Spinal cord (tissue), 10 donors: ENCODE results near the gene SERPINB7. TPM values are rescaled to one million over a fixed set of nuclear protein-coding genes. Genes with fewer than 3 reads are reported as not detected.

Experiments
- DNase-seq, 6 donors: peaks; one replicate each; pipeline versions ENCODE4 v3.0.0 to v3.0.0-alpha.2; 2013 to 2015; ENCODE audit warnings: low spot score in 6 of 6, low read depth in 4 of 6
- H3K27ac ChIP-seq: one replicate; pipeline ENCODE4 v1.5.1; 2013; ENCODE audit warnings: low read depth, low read length, control low read depth
- H3K27me3 ChIP-seq: one replicate; pipeline ENCODE4 v1.6.1; 2013; ENCODE audit warnings: low read length; ENCODE audit not compliant: control insufficient read depth, insufficient read depth
- H3K36me3 ChIP-seq: one replicate; pipeline ENCODE4 v1.6.1; 2013; ENCODE audit warnings: low read length; ENCODE audit not compliant: control insufficient read depth, insufficient read depth
- H3K4me1 ChIP-seq: one replicate; pipeline ENCODE4 v1.6.1; 2013; ENCODE audit warnings: low read length; ENCODE audit not compliant: control insufficient read depth, insufficient read depth
- H3K4me3 ChIP-seq: one replicate; pipeline ENCODE4 v1.5.1; 2013; ENCODE audit warnings: low read depth, low read length, control low read depth
- H3K9me3 ChIP-seq: one replicate; pipeline ENCODE4 v1.6.1; 2013; ENCODE audit warnings: low read length; ENCODE audit not compliant: control insufficient read depth, insufficient read depth
- WGBS: methylation state at CpG from one replicate; pipeline ENCODE4 v1.1.5; 2013; ENCODE audit warnings: missing lambda C conversion rate; ENCODE audit not compliant: insufficient coverage; 5-methylcytosine and 5-hydroxymethylcytosine counted together
- polyA plus RNA-seq, 2 donors: library from polyadenylated mRNA; unstranded; fragments of 120-200 nt; gene quantifications; one replicate each; pipeline ENCODE4 v1.2.1, GENCODE V29; 2013; ENCODE audit not compliant: insufficient read length in 2 of 2
- total RNA-seq, 2 donors: library from RNA; depleted of rRNA in 1 of 2; stranded (reverse); fragments of 120-200 nt in 1 of 2; fragments of >200 nt in 1 of 2; gene quantifications; one replicate each; pipeline versions ENCODE4 v1.2.3 to v1.2.4, GENCODE V29; 2013 to 2014
- donor health status: healthy.

The SERPINB7 gene
- total and polyA plus RNA-seq, 4 donors, result not detected

DNA sequence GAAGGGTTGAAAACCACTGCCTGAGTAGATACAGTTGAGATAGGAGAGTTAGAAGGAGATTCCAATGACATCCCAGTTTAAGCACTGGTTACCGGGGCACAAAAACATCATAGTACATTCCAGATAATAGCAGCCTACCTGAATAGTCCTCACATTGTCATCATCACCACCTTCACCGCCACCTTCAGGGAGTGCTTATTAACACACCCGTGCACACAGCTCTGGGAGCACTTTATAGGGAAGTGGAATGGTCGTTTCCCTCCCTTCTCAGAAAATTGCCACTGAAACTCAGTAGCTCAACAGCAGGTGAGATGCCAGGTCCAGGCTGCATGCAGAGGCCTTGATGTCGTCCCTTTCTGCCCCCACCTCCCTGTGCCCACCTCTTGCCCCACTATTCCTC lies 8.2 kb downstream of the SERPINB7 start:
- DNase-seq, result no peak
- WGBS, result 58% methylated on average over 2 of the region's 5 CpGs
- Histone ChIP-seq H3K4me3 (no peak overlapping the region), H3K9me3 (no peaks in the 10 kb centered on the region), H3K27me3 (no peaks in the 10 kb centered on the region), H3K36me3 (no peaks in the 10 kb centered on the region), H3K27ac (no peak overlapping the region), H3K4me1 (no peaks in the 10 kb centered on the region)

DNA sequence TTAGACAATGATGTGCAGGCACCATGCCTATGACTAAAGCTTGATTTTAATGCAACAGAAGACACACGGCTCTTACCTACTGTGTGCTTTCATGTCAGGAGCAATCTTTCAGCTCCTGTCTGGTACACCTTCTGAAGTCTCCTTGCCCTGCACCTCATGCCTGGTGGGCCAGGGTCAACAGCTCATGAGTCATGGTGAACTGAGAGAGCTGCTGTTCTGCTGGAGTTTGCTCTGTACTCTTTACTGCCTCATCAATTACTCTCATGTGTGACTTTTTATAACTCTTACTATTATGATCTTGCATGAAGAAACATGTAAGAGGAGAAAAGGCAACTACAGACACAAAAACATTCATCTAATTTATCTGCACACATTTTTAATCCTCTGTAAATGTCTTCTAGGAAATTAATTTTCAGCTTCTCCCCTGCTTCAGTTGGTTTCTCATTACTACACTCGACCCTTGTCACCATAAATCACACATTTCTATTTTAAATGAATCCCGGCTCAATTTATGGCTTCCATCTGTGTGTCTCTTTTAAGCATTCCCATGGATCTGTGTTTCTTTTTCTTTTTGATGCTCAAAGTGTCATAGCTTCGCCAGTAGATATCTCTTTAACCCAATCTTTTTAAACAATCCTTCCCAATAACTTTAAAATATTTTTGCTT lies 9.7 kb downstream of the SERPINB7 start:
- Histone ChIP-seq H3K4me1 (no peaks in the 10 kb centered on the region), H3K27me3 (no peaks in the 10 kb centered on the region), H3K9me3 (no peaks in the 10 kb centered on the region), H3K27ac (no peak overlapping the region), H3K36me3 (no peaks in the 10 kb centered on the region), H3K4me3 (no peak overlapping the region)
- 57% methylated on average over 4 of the region's 4 CpGs for WGBS
- DNase-seq, result peak in 2 of 6 donors; percentile 2 to 31

DNA sequence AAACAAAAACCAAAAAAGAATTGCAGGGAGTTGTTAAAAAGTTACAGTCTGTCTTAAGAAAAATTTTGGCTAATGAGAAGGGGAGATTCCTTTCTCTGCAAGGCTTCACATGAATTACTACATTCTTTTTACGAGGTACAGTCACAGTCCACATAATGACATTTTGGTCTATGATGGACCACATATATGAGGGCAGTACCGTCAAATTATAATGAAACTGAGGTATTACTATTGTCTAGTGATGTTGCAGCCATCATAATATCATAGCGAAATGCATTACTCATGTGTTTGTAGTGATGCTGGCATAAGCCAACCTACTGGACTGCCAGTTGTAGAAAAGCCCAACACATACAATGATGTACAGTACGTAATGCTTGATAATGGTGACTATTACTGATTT lies 12.5 kb downstream of the SERPINB7 start:
- WGBS, result 80% methylated on average over 1 of the region's 4 CpGs
- DNase-seq, result no peak
- no peaks in the 10 kb centered on the region for H3K9me3 ChIP-seq
- no peaks in the 10 kb centered on the region for H3K27me3 ChIP-seq
- no peaks in the 10 kb centered on the region for H3K36me3 ChIP-seq
- no peaks in the 10 kb centered on the region for H3K4me1 ChIP-seq
- H3K27ac ChIP-seq, result no peak overlapping the region
- no peak overlapping the region for H3K4me3 ChIP-seq

DNA sequence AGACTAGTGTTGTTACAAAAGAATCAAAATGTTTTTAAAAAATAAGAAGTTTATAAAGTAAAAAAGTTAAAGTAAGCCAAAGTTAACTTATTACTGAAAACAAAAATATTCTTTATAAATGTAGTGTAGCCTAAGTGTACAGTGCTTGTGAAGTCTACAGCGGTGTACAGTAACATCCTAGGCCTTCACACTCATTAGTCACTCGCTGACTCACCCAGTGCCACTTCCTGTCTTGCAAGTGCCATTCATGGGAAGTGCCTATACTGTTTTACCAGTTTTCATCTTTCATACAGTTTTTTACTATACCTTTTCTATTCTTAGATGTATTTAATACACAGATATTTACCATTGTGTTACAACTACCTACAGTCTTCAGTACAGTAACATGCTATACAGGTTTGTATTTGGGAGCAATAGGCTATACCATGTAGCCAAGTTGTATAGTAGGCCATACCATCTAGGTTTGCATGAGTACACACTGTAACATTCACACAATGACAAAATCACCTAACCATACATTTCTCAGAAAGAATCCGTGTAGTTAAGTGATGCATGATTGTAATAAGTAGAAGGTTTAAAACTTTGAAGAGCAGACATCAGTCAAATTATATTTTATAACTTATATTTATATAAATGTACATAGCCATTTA lies 13.4 kb downstream of the SERPINB7 start:
- Histone ChIP-seq H3K4me3 (no peak overlapping the region), H3K9me3 (no peaks in the 10 kb centered on the region), H3K27me3 (no peaks in the 10 kb centered on the region), H3K36me3 (no peaks in the 10 kb centered on the region), H3K27ac (no peak overlapping the region), H3K4me1 (no peaks in the 10 kb centered on the region)
- DNase-seq, result no peak
- WGBS, result 100% methylated on average over 2 of the region's 3 CpGs

DNA sequence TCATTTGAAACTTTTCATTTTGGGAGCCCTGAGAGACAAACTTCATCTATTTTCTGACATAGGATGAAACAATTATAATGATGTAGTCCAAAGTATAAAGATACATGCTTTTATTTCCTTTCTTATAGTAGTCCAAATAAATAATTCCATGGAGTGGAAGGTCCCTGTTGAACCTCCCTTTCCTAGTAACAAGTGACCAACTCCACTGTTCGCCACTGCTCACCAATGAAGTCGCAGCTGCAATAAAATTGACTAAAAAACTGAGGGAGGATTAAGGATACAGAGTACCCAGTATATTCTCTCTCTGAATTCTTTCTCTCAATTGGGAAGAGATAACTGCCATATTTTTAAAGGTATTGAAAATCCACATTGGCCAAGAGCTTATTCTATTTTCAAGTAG lies 14.1 kb downstream of the SERPINB7 start:
- Histone ChIP-seq H3K27me3 (no peaks in the 10 kb centered on the region), H3K9me3 (no peaks in the 10 kb centered on the region), H3K27ac (no peak overlapping the region), H3K4me3 (no peak overlapping the region), H3K36me3 (no peaks in the 10 kb centered on the region), H3K4me1 (no peaks in the 10 kb centered on the region)
- no peak for DNase-seq
- no CpG with 5 or more reads among the region's 2 CpGs for WGBS

DNA sequence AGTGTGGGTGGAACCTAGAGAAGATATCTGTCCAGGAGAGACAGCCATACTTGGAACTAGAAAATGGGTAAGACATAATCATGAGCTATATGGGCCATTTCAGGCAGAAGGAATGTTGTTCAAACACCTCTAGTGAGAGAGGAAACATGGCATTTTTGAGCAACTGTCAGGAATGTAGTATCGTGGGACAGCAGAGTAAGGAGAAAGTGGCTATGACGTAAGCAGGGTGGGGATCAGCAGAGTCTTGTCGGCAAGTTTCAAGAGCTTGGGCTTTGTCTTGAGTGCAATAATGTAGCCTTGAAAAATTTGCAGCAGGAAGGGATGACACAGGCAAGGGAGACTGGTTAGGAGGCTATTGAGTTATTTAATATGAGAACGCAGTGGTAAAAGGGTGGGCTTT lies 20.4 kb downstream of the SERPINB7 start:
- 94% methylated on average over 3 of the region's 4 CpGs for WGBS
- DNase-seq, result no peak
- Histone ChIP-seq H3K4me1 (no peaks in the 10 kb centered on the region), H3K9me3 (no peaks in the 10 kb centered on the region), H3K36me3 (no peaks in the 10 kb centered on the region), H3K27ac (no peak overlapping the region), H3K27me3 (no peaks in the 10 kb centered on the region), H3K4me3 (no peak overlapping the region)

DNA sequence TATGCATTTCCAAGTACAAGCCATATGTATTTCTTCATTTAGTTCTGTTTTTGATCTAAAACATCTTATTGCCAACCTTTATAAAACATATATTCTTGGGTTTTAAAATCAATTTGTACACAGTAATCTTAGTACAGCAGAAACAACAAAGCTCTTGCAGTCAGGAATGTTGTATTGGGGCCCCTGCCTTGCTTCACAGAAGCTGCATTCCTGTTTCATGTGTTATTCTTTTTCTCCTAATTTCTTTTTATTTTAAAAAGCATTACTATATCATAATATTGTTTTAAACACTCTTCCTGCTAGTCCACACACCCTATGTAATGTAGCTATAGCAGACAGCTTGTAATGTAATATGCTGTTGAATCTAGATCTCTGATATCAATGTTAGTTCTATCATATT lies 24.0 kb downstream of the SERPINB7 start:
- no peaks in the 10 kb centered on the region for H3K9me3 ChIP-seq
- H3K27me3 ChIP-seq, result no peaks in the 10 kb centered on the region
- no peaks in the 10 kb centered on the region for H3K36me3 ChIP-seq
- H3K4me3 ChIP-seq, result no peak overlapping the region
- peak in 1 of 6 donors; percentile 10 for DNase-seq
- no peaks in the 10 kb centered on the region for H3K4me1 ChIP-seq
- H3K27ac ChIP-seq, result no peak overlapping the region

DNA sequence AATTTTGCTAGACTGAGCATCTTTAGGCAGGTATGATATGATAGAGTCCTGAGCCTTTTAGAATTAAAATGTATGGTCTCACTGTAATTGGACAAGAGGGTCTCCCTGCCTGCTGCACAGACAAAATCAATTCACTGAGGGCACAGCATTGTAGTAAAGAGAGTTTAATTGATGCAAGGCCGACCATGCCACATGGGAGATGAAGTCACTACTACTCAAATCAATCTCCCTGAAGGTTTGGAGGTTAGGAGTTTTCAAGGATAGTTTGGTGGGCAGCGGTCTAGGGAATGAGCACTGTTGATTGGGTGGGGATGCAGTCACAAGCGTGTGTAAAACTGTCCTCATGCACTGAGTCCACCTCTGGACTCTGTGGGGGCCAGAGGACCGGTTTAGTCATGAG lies 26.1 kb downstream of the SERPINB7 start:
- no peak overlapping the region for H3K4me3 ChIP-seq
- WGBS, result 84% methylated on average over 3 of the region's 4 CpGs
- H3K4me1 ChIP-seq, result no peaks in the 10 kb centered on the region
- DNase-seq, result no peak
- H3K36me3 ChIP-seq, result no peaks in the 10 kb centered on the region
- no peak overlapping the region for H3K27ac ChIP-seq
- no peaks in the 10 kb centered on the region for H3K27me3 ChIP-seq
- H3K9me3 ChIP-seq, result no peaks in the 10 kb centered on the region

DNA sequence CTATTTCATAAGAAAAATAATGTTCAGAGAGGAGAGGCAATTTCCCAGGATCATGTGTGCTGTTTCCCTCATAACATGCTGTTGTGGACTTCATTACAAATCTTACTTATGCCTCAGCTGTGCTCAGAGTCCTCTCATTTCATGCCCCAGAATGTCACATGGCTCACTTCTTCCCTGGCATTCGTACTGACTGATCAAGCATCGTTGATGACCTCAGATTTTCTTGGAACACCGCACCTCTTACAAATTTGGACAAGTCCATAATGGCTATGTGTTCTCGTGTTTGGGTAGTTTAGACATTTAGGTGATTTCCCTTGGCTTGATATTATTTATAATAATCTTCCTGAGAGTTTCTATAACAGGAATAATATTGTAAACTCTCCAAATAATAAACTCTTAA lies 32.9 kb downstream of the SERPINB7 start:
- WGBS, result no CpG with 5 or more reads among the region's 4 CpGs

DNA sequence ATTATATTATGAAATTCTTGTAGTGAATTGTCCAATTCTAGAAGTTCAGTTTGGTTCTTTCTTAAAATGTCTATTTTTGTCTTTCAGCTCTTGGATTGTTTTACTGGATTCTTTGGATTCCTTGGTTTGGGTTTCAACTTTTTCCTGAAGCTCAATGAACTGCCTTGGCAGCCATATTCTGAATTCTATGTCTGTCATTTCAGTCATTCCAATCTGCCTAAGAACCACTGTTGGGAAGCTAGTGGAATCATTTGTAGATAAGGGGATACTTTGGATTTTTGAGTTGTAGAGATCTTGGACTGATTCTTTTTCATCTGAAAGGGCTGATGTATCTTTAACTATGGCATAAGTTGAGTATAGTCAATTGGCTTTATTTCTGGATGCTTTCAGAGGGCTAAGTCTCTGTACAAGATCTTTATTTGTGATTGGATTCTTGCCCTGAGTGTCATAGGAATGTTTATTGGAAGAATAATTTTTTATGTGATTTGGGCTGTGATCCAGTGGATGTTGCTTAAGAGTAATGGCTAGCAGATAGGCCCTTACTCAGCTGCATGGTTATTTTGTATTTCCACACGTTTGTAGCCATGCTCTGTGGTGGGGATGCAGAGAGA lies 42.3 kb downstream of the SERPINB7 start:
- Histone ChIP-seq H3K27ac (no peak overlapping the region), H3K4me3 (no peak overlapping the region), H3K4me1 (no peaks in the 10 kb centered on the region), H3K36me3 (no peaks in the 10 kb centered on the region), H3K9me3 (peaks cover 2% of the 10 kb centered on the region), H3K27me3 (no peaks in the 10 kb centered on the region)
- no peak for DNase-seq
- no CpG with 5 or more reads among the region's 1 CpG for WGBS

More for the DNA sequence above, 32.9 kb downstream of the SERPINB7 start:
- no peak overlapping the region for H3K4me3 ChIP-seq
- H3K9me3 ChIP-seq, result no peaks in the 10 kb centered on the region
- no peaks in the 10 kb centered on the region for H3K4me1 ChIP-seq
- no peaks in the 10 kb centered on the region for H3K27me3 ChIP-seq
- DNase-seq, result peak in 1 of 6 donors; percentile 2
- no peaks in the 10 kb centered on the region for H3K36me3 ChIP-seq
- no peak overlapping the region for H3K27ac ChIP-seq
